Measurements from ENCODE around the gene TCHH.
"Not testable (repeated sequence)": the region's sequence is repeated elsewhere in the genome, so short reads cannot be mapped to it uniquely, and the experiment has no call there.

The TCHH gene

DNA sequence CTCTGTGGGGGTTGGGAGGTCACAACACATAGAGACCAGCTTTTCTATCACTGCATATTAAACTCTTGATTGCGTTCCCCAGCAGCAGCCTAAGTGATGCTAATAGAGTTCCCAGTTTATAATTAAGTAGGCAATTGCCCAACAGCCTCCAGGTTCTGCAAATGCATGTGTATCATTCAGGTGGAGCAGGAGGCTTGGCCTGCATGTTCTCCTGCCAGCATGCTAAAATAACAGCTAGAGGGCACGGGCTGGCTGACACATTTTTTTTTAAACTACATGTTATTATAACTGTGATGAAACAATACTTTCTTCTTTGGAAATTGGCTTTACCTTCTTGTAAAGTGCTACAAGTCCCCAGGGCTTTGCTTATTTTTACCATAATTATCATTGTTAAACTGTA, 10.4 kb downstream of the TCHH start:
- DNase-seq (ENCODE audit: low spot score) (no peak), ATAC-seq (ENCODE audit: low read depth) (no peak)
- Histone ChIP-seq H3K4me1 (ENCODE audit: insufficient read depth, poor library complexity, severe bottlenecking) (peaks cover 4% of the 10 kb centered on the region), H3K4me3 (ENCODE audit: severe bottlenecking) (no peak overlapping the region), H3K36me3 (ENCODE audit: low read depth) (no peaks in the 10 kb centered on the region), H3K27ac (ENCODE audit: poor library complexity, severe bottlenecking) (no peak overlapping the region), H3K9me3 (ENCODE audit: severe bottlenecking) (no peaks in the 10 kb centered on the region), H3K27me3 (ENCODE audit: insufficient read depth, poor library complexity, severe bottlenecking) (peaks cover 74% of the 10 kb centered on the region)
- TF ChIP-seq, protein P1, sequence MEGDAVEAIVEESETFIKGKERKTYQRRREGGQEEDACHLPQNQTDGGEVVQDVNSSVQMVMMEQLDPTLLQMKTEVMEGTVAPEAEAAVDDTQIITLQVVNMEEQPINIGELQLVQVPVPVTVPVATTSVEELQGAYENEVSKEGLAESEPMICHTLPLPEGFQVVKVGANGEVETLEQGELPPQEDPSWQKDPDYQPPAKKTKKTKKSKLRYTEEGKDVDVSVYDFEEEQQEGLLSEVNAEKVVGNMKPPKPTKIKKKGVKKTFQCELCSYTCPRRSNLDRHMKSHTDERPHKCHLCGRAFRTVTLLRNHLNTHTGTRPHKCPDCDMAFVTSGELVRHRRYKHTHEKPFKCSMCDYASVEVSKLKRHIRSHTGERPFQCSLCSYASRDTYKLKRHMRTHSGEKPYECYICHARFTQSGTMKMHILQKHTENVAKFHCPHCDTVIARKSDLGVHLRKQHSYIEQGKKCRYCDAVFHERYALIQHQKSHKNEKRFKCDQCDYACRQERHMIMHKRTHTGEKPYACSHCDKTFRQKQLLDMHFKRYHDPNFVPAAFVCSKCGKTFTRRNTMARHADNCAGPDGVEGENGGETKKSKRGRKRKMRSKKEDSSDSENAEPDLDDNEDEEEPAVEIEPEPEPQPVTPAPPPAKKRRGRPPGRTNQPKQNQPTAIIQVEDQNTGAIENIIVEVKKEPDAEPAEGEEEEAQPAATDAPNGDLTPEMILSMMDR (IDR thresholded peaks at IDR 0.05; ENCODE audit: poor library complexity, severe bottlenecking): no peak

DNA sequence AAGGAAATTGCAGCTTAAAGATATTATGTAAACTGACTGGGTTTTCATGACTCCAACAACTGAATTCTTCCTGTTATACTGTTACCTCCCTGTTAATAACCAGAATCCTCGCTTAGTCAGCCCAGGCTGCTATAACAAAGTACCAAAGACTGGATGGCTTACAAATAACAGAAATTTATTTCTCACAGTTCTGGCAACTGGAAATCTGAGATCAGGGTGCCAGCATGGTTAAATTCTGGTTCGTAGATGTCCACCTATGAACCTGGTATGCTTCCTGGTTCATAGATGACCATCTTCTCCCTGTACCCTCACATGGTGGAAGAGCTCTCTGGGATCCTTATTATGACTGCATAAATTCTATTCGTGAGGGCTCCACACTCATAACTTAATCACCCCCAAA, 18.3 kb downstream of the TCHH start:
- DNase-seq (ENCODE audit: low spot score) (no peak), ATAC-seq (ENCODE audit: low read depth) (no peak)
- no peaks in the 10 kb centered on the region for H3K36me3 ChIP-seq (ENCODE audit: low read depth)
- TF ChIP-seq, protein P1 (IDR thresholded peaks at IDR 0.05; ENCODE audit: poor library complexity, severe bottlenecking): no peak
- H3K27me3 ChIP-seq (ENCODE audit: insufficient read depth, poor library complexity, severe bottlenecking): peaks cover 10% of the 10 kb centered on the region
- H3K4me3 ChIP-seq (ENCODE audit: severe bottlenecking): no peak overlapping the region
- no peaks in the 10 kb centered on the region for H3K4me1 ChIP-seq (ENCODE audit: insufficient read depth, poor library complexity, severe bottlenecking)
- H3K9me3 ChIP-seq (ENCODE audit: severe bottlenecking): no peaks in the 10 kb centered on the region
- H3K27ac ChIP-seq (ENCODE audit: poor library complexity, severe bottlenecking): no peak overlapping the region

DNA sequence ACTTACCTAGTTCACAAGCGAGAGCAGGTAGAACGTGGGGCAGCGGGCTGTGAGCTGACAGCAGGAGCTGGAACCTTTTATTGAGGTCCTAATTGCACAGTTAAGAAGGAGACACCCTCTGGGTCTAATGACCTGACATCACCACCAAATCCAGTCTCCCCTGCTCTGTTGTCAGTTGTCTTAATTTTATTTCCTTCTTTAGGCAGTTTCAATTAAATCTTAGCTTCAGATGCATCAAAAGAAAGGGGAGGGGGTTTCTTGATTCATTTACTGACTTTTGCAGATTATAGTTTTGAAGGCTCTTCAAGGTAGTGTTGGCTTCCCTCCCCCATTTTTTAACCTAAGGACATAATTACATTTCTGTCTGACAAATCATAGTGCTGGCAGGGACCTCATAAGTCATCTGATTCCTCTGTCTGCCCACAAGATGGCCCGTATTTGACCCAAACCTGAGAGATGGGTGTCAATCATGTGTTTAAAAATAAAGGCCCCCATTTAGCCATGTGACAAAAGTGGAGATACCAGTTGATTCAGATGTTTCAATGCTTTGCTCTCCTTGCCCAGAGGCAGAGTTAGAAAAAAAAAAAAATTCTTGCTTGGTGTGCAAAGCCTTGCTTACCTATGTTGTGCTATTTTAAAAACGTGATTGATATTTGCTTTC, 26.1 kb downstream of the TCHH start, which contains the start of gene TCHHL1:
Gene TCHHL1 (minus strand): TSS at position 51 of the 661 bp plus-strand sequence. CDS start 921 bp downstream, outside the sequence.
- DNase-seq (ENCODE audit: low spot score) (no peak), ATAC-seq (ENCODE audit: low read depth) (no peak)
- TF ChIP-seq, protein P1 (IDR thresholded peaks at IDR 0.05; ENCODE audit: poor library complexity, severe bottlenecking): no peak
- H3K27me3 ChIP-seq (ENCODE audit: insufficient read depth, poor library complexity, severe bottlenecking): peaks cover 13% of the 10 kb centered on the region
- no peak within 1 kb of the TSS for H3K4me3 ChIP-seq (ENCODE audit: severe bottlenecking)
- no peaks in the 10 kb centered on the region for H3K36me3 ChIP-seq (ENCODE audit: low read depth)
- H3K4me1 ChIP-seq (ENCODE audit: insufficient read depth, poor library complexity, severe bottlenecking): no peaks in the 10 kb centered on the region
- H3K27ac ChIP-seq (ENCODE audit: poor library complexity, severe bottlenecking): no peak within 1 kb of the TSS
- H3K9me3 ChIP-seq (ENCODE audit: severe bottlenecking): no peaks in the 10 kb centered on the region

DNA sequence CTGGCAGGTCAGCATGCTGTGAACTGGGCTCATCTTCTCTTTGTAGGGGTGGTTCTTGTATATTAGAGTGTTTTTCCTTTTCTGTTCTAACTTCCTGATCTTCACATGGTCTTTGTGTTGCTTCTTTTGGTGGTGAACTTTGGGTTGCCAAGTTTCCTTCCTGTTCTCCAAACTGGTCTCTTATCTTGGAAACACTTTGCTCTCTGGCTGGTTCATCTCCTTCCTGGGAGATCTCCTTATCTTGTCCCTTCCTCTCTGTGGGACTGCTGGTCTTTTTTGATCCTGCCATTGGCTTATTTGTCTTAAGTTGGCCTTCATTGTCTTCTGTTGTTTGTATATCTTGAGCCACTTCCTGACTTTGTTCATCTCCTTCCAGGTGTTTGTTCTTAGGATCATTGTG, 28.5 kb downstream of the TCHH start:
- Histone ChIP-seq H3K27me3 (ENCODE audit: insufficient read depth, poor library complexity, severe bottlenecking) (peaks cover 15% of the 10 kb centered on the region), H3K4me3 (ENCODE audit: severe bottlenecking) (no peak overlapping the region), H3K36me3 (ENCODE audit: low read depth) (no peaks in the 10 kb centered on the region), H3K4me1 (ENCODE audit: insufficient read depth, poor library complexity, severe bottlenecking) (no peaks in the 10 kb centered on the region), H3K9me3 (ENCODE audit: severe bottlenecking) (no peaks in the 10 kb centered on the region), H3K27ac (ENCODE audit: poor library complexity, severe bottlenecking) (no peak overlapping the region)
- DNase-seq (ENCODE audit: low spot score) (no peak), ATAC-seq (ENCODE audit: low read depth) (no peak)
- TF ChIP-seq, protein P1 (IDR thresholded peaks at IDR 0.05; ENCODE audit: poor library complexity, severe bottlenecking): no peak

DNA sequence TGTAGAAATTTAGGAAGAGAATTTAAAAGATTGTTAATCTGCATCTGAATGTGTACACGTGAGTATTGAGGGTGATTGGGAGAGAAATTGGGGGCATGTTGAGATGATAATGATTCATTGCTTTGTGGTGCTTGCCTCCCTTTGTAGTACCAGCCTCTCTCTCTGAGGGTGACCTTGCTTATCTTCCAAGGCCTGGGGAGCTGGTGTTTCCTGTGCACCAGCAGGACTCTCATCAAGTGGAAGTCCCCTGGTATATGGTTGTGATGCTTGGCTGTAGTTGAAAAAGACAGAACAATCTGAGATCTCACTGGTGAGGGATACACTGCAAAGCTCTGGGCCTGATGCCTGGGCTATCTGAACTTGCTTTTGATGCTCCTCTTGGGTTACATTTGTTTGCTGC, 30.4 kb downstream of the TCHH start:
- H3K4me1 ChIP-seq (ENCODE audit: insufficient read depth, poor library complexity, severe bottlenecking): no peaks in the 10 kb centered on the region
- ATAC-seq (ENCODE audit: low read depth) (no peak), DNase-seq (ENCODE audit: low spot score) (no peak)
- peaks cover 11% of the 10 kb centered on the region for H3K27me3 ChIP-seq (ENCODE audit: insufficient read depth, poor library complexity, severe bottlenecking)
- no peak overlapping the region for H3K27ac ChIP-seq (ENCODE audit: poor library complexity, severe bottlenecking)
- H3K4me3 ChIP-seq (ENCODE audit: severe bottlenecking): no peak overlapping the region
- TF ChIP-seq, protein P1 (IDR thresholded peaks at IDR 0.05; ENCODE audit: poor library complexity, severe bottlenecking): no peak
- H3K9me3 ChIP-seq (ENCODE audit: severe bottlenecking): no peaks in the 10 kb centered on the region
- no peaks in the 10 kb centered on the region for H3K36me3 ChIP-seq (ENCODE audit: low read depth)

DNA sequence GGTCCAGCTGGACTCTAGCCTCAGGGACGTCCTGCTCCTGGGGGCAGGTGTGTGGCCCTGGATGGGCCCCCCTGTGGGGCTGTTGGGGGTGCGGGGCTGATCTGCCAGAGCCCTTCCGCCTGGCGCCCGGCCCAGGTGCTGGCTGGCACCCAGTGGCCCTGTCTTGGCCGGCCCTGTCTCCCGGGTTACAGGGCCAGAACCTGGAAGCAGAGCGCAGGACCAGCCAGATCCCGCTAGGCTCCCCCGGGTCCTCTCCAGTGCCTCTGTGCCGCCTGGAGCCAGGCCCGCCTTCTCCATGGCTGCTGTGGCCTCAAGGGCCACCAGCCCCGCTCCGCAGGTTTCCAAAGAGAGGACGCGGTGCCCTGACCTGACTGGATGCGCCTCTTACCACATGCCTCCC, 34.2 kb downstream of the TCHH start:
- H3K27me3 ChIP-seq (ENCODE audit: insufficient read depth, poor library complexity, severe bottlenecking); H3K4me1 ChIP-seq (ENCODE audit: insufficient read depth, poor library complexity, severe bottlenecking); H3K4me3 ChIP-seq (ENCODE audit: severe bottlenecking); H3K27ac ChIP-seq (ENCODE audit: poor library complexity, severe bottlenecking); DNase-seq (ENCODE audit: low spot score); H3K36me3 ChIP-seq (ENCODE audit: low read depth); H3K9me3 ChIP-seq (ENCODE audit: severe bottlenecking); ATAC-seq (ENCODE audit: low read depth): not testable (repeated sequence)

DNA sequence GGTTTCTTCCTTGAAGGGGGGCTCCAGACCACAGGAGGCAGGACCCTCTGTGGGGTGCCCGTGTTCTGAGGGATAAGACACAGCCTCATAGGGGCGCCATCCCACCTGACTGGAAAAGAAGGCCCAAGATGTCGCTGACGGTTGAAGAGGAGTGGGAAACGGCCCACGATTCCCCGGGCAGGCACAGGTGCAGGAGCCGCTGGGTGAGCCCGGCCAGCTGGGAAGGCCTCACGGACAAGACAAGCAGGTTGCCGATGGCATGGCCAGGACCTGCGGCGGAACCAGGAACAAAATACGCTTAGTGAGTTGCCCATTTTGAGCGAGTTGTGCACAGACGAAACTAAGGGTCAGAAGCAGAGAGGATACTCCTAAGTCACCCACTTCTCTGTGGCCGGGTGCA, 34.8 kb downstream of the TCHH start:
- not testable (repeated sequence) for H3K27me3 ChIP-seq (ENCODE audit: insufficient read depth, poor library complexity, severe bottlenecking); DNase-seq (ENCODE audit: low spot score); H3K4me3 ChIP-seq (ENCODE audit: severe bottlenecking); ATAC-seq (ENCODE audit: low read depth); H3K9me3 ChIP-seq (ENCODE audit: severe bottlenecking); H3K4me1 ChIP-seq (ENCODE audit: insufficient read depth, poor library complexity, severe bottlenecking); H3K36me3 ChIP-seq (ENCODE audit: low read depth); H3K27ac ChIP-seq (ENCODE audit: poor library complexity, severe bottlenecking)

Measured in RWPE2 (cell line).